Loucy (cell line): ENCODE measurements around the gene AGAP1.

Source experiments
- EZH2phosphoT487 ChIP-seq: fragments of 200-600 bp; IDR thresholded peaks from 2 replicates; pipeline ENCODE4 v1.6.1; 2018; ENCODE audit warnings: antibody characterized with exemption, mild to moderate bottlenecking, moderate library complexity, borderline replicate concordance
- TF ChIP-seq, protein P1 (sequence below): fragments of 200-600 bp; sonication (generic); conservative IDR thresholded peaks from 2 replicates; pipeline ENCODE4 v1.5.1; 2014; ENCODE audit warnings: mild to moderate bottlenecking, antibody characterized with exemption, low read length

DNA sequence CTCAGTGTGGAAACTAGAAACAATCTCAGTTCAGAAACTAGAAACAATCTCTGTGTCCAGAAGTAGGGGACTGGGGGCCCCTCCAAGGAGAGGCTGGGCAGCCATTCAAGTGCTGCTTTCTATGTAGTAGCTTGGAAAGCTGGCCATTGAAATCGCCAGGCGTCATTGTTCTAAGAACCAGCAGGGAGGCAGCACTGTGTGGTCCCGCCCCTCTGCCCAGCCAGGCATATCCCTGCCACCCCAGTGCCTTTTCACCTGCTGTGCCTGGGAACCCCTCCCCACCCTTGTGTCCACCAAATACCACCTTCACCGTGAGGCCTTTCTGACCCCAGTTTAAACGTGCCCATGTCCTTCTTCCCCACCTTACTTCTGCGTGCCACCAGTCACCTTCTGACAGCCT, 452.7 kb downstream of the AGAP1 start:
- TF ChIP-seq, protein P1, sequence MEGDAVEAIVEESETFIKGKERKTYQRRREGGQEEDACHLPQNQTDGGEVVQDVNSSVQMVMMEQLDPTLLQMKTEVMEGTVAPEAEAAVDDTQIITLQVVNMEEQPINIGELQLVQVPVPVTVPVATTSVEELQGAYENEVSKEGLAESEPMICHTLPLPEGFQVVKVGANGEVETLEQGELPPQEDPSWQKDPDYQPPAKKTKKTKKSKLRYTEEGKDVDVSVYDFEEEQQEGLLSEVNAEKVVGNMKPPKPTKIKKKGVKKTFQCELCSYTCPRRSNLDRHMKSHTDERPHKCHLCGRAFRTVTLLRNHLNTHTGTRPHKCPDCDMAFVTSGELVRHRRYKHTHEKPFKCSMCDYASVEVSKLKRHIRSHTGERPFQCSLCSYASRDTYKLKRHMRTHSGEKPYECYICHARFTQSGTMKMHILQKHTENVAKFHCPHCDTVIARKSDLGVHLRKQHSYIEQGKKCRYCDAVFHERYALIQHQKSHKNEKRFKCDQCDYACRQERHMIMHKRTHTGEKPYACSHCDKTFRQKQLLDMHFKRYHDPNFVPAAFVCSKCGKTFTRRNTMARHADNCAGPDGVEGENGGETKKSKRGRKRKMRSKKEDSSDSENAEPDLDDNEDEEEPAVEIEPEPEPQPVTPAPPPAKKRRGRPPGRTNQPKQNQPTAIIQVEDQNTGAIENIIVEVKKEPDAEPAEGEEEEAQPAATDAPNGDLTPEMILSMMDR, result no peak
- no peak for TF ChIP-seq EZH2phosphoT487
